GM18907 (cell line): ENCODE measurements around the gene ZNRF1.
"Not testable (repeated sequence)": the region's sequence is repeated elsewhere in the genome, so short reads cannot be mapped to it uniquely, and the experiment has no call there.

Source experiments
- ATAC-seq: cut with Tn5 transposase; IDR thresholded peaks from one replicate; pipeline ENCODE4 v1.9.1; 2021; ENCODE audit warnings: mild to moderate bottlenecking, moderate library complexity; ENCODE audit not compliant: unreplicated experiment

The ZNRF1 gene

GRCh38 chr16:74998481-74999218, at the start of gene ZNRF1:
Gene ZNRF1 (plus strand): TSS chr16:74999024. CDS start chr16:74999672, 648 bp downstream.
- peak; percentile 61 for ATAC-seq

- ATAC-seq = no peak
These were observed 49.5 kb upstream of the ZNRF1 start for GRCh38 chr16:74949309-74949708.

GRCh38 chr16:74950511-74950910, 48.3 kb upstream of the ZNRF1 start:
- no peak for ATAC-seq

- ATAC-seq = no peak
These were observed 47.6 kb upstream of the ZNRF1 start for GRCh38 chr16:74951206-74951605.

- ATAC-seq = no peak
These were observed 47.1 kb upstream of the ZNRF1 start for GRCh38 chr16:74951681-74952080.

GRCh38 chr16:74954763-74955162, 44.1 kb upstream of the ZNRF1 start:
- no peak for ATAC-seq

GRCh38 chr16:74973304-74973703, 25.5 kb upstream of the ZNRF1 start:
- ATAC-seq = no peak

- ATAC-seq = no peak
These were observed 23.2 kb upstream of the ZNRF1 start for GRCh38 chr16:74975591-74975990.

GRCh38 chr16:74982256-74982655, 16.6 kb upstream of the ZNRF1 start:
- ATAC-seq = no peak

GRCh38 chr16:74984194-74984528, 14.7 kb upstream of the ZNRF1 start:
- ATAC-seq = no peak

GRCh38 chr16:74984529-74985296, 14.1 kb upstream of the ZNRF1 start, which contains the start of gene WDR59:
Gene WDR59 (minus strand): TSS chr16:74985123. CDS start chr16:74985017, 106 bp downstream.
- ATAC-seq = peak; percentile 99

GRCh38 chr16:74987027-74987681, 11.7 kb upstream of the ZNRF1 start:
- no peak for ATAC-seq

- not testable (repeated sequence) for ATAC-seq
These were observed 9.0 kb upstream of the ZNRF1 start for GRCh38 chr16:74989864-74990263.

- ATAC-seq = no peak
These were observed 8.0 kb upstream of the ZNRF1 start for GRCh38 chr16:74990832-74991231.

GRCh38 chr16:74991268-74991592, 7.6 kb upstream of the ZNRF1 start:
- ATAC-seq = no peak

- ATAC-seq = no peak
These were observed 7.0 kb upstream of the ZNRF1 start for GRCh38 chr16:74991593-74992403.

- no peak for ATAC-seq
These were observed 2.8 kb upstream of the ZNRF1 start for GRCh38 chr16:74995986-74996385.

GRCh38 chr16:74997042-74997491, 1.8 kb upstream of the ZNRF1 start:
- ATAC-seq = no peak

GRCh38 chr16:74999219-74999608, 390 bp downstream of the ZNRF1 start:
- peak; percentile 40 for ATAC-seq

GRCh38 chr16:74999609-75000480, 1.0 kb downstream of the ZNRF1 start:
- ATAC-seq = peak; percentile 39
